Measurements from ENCODE around the gene CTRB1. TPM values are rescaled to one million over a fixed set of nuclear protein-coding genes. Genes with fewer than 3 reads are reported as not detected.
A peak's percentile ranks its signal among the peaks of the same experiment; 100 is the strongest.

Gene CTRB1
- total and polyA plus RNA-seq, 2 donors (not counting 3 experiments of a cell fraction or from before 2014, with no cell fraction given) = not detected

DNA sequence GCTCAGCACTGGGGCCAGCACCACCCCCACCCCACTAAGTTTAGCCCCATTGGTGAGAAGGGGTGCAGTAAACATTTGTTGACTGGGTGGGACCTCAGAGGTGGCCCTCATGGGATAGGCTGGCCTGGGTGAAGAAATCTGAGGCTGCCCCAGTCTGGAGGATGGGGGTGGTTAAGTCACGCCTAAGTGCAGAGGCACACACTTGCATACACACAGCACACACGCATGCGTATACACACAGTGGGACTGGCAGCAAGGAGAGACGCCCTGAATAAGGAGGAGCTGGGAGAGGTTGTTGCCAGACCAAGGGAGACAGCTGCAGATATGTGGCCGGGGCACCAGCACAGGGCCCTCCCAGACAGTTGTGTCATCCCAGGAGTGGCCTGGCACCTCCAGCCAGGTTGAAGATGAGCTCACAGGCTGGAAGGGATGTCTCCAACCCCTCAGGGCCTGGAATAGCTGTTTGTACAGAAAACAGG is 35.6 kb downstream of the CTRB1 start:
- intact Hi-C loops (cut with micrococcal nuclease) = loop anchor here (5.0 kb wide), 1 partner anchor 208 kb away; the partner anchor contains the start of gene TMEM170A
- peak overlapping the region; percentile 10 for H3K9ac ChIP-seq (replicated peaks; ENCODE audit: extremely low read depth, insufficient read depth, low read length)
- dilution Hi-C loops (cut with MboI; ENCODE audit: extremely low pct_ligation_motif_present, low sequenced_read_pairs) = no loop called here
- ChIA-PET POLR2A (interaction anchor here (1.1 to 2.2 kb wide), 2 partner anchors 9 to 87 kb away, joined by 3 to 7 read pairs; no protein-coding TSS in a partner anchor), CTCF (interaction anchor here (0.8 to 8.4 kb wide), 10 partner anchors 9 to 148 kb away, joined by 3 to 48 read pairs (median 10); no protein-coding TSS in a partner anchor)
- H3K4me3 ChIP-seq (replicated peaks in 1 of 3; ENCODE audit: insufficient read depth in 1 of 3, low read depth in 1 of 3, low read length in 3 of 3) = no peak overlapping the region
- H3K36me3 ChIP-seq (ENCODE audit: control insufficient read depth in 2 of 2, extremely low read depth in 1 of 2, insufficient read depth in 2 of 2, low read length in 2 of 2) = no peaks in the 10 kb centered on the region
- FAIRE-seq (peak; percentile 74), DNase-seq (ENCODE audit: low read depth, low spot score) (peak; percentile 67)
- peaks cover 92% of the 10 kb centered on the region for H3K79me2 ChIP-seq (ENCODE audit: control insufficient read depth, insufficient read depth, low read length)
- H3K9me3 ChIP-seq (replicated peaks; ENCODE audit: control insufficient read depth, insufficient read depth, low read length) = no peaks in the 10 kb centered on the region
- no TSS peak for BruUV-seq (replicated peaks)
- no peak overlapping the region for H2AFZ ChIP-seq (ENCODE audit: low read depth, low read length)
- H3K4me2 ChIP-seq (ENCODE audit: insufficient read depth, low read length) = peak overlapping the region; percentile 25
- no peaks in the 10 kb centered on the region for H3K27me3 ChIP-seq (ENCODE audit: control insufficient read depth in 2 of 2, insufficient read depth in 2 of 2, low read length in 2 of 2)
- H3K4me1 ChIP-seq (ENCODE audit: control insufficient read depth, extremely low read depth, insufficient read depth, low read length) = peaks cover 76% of the 10 kb centered on the region
- H4K20me1 ChIP-seq (replicated peaks; ENCODE audit: control insufficient read depth, extremely low read depth, insufficient read depth, low read length) = no peaks in the 10 kb centered on the region
- TF ChIP-seq POLR2AphosphoS5 (IDR thresholded peaks at IDR 0.05; ENCODE audit: insufficient read depth, low read depth, low read length) = peak; percentile 52
- no peak for TF ChIP-seq FOS (IDR thresholded peaks at IDR 0.05; ENCODE audit: borderline replicate concordance, insufficient read depth, low read length)
- peak overlapping the region; percentile 56 for H3K27ac ChIP-seq (ENCODE audit: insufficient read depth, low read depth, low read length)
- H3K9me1 ChIP-seq (replicated peaks; ENCODE audit: control insufficient read depth, extremely low read depth, insufficient read depth, low read length) = no peaks in the 10 kb centered on the region

DNA sequence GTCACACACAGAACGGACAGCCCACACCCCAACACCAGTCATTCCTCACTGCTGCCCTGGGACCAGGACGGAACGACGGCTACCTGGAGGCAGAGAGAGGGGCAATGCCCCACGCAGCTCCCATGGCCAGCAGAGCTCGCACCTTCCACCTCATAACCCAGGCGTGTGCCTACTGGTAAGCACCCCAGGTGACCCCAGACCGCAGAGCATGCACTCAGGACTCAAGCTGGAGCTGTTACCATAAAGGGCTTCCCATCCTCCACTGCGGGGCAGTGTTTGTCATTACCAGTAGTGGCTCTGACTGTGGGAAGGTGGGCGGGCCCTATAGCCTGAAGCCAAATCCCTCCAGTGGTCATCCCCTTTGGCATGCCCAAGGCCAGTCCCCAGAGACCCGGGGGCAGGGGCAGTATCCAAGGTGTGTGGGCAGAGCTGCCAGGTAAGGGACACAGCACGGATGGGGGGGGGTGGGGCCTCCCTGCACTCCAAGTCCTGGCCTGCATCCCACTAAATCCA is 37.3 kb downstream of the CTRB1 start:
- Histone ChIP-seq H3K27ac (ENCODE audit: insufficient read depth, low read depth, low read length) (peak overlapping the region; percentile 61), H3K9me3 (replicated peaks; ENCODE audit: control insufficient read depth, insufficient read depth, low read length) (no peaks in the 10 kb centered on the region), H3K36me3 (ENCODE audit: control insufficient read depth in 2 of 2, extremely low read depth in 1 of 2, insufficient read depth in 2 of 2, low read length in 2 of 2) (peaks cover 0 to 2% of the 10 kb centered on the region in 2 experiments), H3K9me1 (replicated peaks; ENCODE audit: control insufficient read depth, extremely low read depth, insufficient read depth, low read length) (no peaks in the 10 kb centered on the region), H3K27me3 (ENCODE audit: control insufficient read depth in 2 of 2, insufficient read depth in 2 of 2, low read length in 2 of 2) (no peaks in the 10 kb centered on the region), H3K4me2 (ENCODE audit: insufficient read depth, low read length) (peak overlapping the region; percentile 4), H3K4me3 (replicated peaks in 1 of 3; ENCODE audit: insufficient read depth in 1 of 3, low read depth in 1 of 3, low read length in 3 of 3) (no peak overlapping the region), H3K79me2 (ENCODE audit: control insufficient read depth, insufficient read depth, low read length) (peaks cover 91% of the 10 kb centered on the region), H3K9ac (replicated peaks; ENCODE audit: extremely low read depth, insufficient read depth, low read length) (no peak overlapping the region), H3K4me1 (ENCODE audit: control insufficient read depth, extremely low read depth, insufficient read depth, low read length) (peaks cover 74% of the 10 kb centered on the region), H4K20me1 (replicated peaks; ENCODE audit: control insufficient read depth, extremely low read depth, insufficient read depth, low read length) (no peaks in the 10 kb centered on the region), H2AFZ (ENCODE audit: low read depth, low read length) (no peak overlapping the region)
- dilution Hi-C loops (cut with MboI; ENCODE audit: extremely low pct_ligation_motif_present, low sequenced_read_pairs) (no loop called here), intact Hi-C loops (cut with micrococcal nuclease) (no loop called here)
- FAIRE-seq (peak; percentile 37), DNase-seq (ENCODE audit: low read depth, low spot score) (peak; percentile 54)
- ChIA-PET POLR2A (interaction anchor here (2.2 kb wide), 2 partner anchors 11 to 84 kb away, joined by 7 read pairs; no protein-coding TSS in a partner anchor), CTCF (interaction anchor here (1.0 to 8.4 kb wide), 12 partner anchors 10 to 146 kb away, joined by 3 to 48 read pairs (median 5); no protein-coding TSS in a partner anchor)
- BruUV-seq (replicated peaks) = no TSS peak
- TF ChIP-seq, protein P1, sequence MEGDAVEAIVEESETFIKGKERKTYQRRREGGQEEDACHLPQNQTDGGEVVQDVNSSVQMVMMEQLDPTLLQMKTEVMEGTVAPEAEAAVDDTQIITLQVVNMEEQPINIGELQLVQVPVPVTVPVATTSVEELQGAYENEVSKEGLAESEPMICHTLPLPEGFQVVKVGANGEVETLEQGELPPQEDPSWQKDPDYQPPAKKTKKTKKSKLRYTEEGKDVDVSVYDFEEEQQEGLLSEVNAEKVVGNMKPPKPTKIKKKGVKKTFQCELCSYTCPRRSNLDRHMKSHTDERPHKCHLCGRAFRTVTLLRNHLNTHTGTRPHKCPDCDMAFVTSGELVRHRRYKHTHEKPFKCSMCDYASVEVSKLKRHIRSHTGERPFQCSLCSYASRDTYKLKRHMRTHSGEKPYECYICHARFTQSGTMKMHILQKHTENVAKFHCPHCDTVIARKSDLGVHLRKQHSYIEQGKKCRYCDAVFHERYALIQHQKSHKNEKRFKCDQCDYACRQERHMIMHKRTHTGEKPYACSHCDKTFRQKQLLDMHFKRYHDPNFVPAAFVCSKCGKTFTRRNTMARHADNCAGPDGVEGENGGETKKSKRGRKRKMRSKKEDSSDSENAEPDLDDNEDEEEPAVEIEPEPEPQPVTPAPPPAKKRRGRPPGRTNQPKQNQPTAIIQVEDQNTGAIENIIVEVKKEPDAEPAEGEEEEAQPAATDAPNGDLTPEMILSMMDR (IDR thresholded peaks at IDR 0.05; ENCODE audit: extremely low read depth in 1 of 2, insufficient read depth in 1 of 2, low read depth in 1 of 2, low read length in 2 of 2) = peak in 1 of 2 donors; percentile 22
- TF ChIP-seq JUN (IDR thresholded peaks at IDR 0.05; ENCODE audit: borderline replicate concordance, insufficient read depth, insufficient read length, low read depth) = no peak

All from endothelial cell of umbilical vein (primary cell).